Pulmonary artery endothelial cell (primary cell): Measurements from ENCODE around the gene KCNH4. TPM values are rescaled to one million over a fixed set of nuclear protein-coding genes. Genes with fewer than 3 reads are reported as not detected.
"Not testable (repeated sequence)": the region's sequence is repeated elsewhere in the genome, so short reads cannot be mapped to it uniquely, and the experiment has no call there.

Source experiments
- DNase-seq: peaks from one replicate; pipeline ENCODE4 v3.0.0-alpha.2; 2011; ENCODE audit warnings: low read depth, low spot score
- total RNA-seq: library from RNA; depleted of rRNA; stranded (reverse); fragments of >200 nt; gene quantifications from 2 replicates; pipeline ENCODE4 v1.2.3, GENCODE V29; 2014

KCNH4 gene
- total RNA-seq, 1 donor from 2014 or later: not detected

DNA sequence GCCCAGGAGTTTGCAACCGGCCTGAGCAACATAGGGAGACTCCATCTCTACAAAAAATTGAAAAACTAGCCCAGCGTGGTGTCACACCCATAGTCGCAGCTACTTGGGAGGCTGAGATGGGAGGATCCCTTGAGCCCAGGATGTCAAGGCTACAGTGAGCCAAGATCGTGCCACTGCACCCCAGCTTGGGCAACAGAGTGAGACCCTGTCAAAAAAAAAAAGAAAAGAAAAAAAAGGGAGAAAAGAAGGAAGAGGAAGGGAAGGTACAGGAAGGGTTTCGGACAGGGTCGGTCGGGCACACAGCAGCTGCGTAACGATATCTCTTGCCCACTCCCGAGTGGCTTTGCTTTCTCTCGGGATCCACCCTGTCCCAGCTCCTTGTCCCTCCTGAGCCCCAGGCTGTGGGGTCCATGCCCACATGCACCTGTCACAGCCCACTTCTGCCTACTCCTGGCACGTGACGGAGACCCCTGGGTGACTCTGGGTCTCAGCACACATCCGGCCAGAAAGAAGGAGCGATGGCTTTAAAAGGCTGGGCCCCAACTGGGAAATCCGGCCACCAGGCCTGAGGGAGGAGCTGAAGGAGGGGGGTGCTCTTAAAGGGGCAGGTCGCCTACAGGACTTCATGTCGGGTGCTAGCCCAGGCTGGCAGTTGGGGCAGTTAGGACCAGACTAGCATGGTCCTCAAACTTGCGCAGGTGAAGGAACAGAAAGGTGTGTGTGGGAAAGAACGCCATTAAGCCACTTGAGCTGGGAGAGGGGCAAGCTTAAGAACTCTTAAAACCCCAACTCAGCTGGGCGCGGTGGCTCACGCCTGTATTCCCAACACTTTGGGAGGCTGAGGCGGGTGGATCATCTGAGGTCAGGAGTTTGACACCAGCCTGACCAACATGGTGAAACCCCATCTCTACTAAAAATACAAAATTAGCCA is 13.3 kb upstream of the KCNH4 start, which contains the start of gene GHDC:
TSS of gene GHDC (minus strand) at position 526 of the 931 bp plus-strand sequence. CDS start 913 bp downstream, outside the sequence.
- DNase-seq: peak; percentile 40

DNA sequence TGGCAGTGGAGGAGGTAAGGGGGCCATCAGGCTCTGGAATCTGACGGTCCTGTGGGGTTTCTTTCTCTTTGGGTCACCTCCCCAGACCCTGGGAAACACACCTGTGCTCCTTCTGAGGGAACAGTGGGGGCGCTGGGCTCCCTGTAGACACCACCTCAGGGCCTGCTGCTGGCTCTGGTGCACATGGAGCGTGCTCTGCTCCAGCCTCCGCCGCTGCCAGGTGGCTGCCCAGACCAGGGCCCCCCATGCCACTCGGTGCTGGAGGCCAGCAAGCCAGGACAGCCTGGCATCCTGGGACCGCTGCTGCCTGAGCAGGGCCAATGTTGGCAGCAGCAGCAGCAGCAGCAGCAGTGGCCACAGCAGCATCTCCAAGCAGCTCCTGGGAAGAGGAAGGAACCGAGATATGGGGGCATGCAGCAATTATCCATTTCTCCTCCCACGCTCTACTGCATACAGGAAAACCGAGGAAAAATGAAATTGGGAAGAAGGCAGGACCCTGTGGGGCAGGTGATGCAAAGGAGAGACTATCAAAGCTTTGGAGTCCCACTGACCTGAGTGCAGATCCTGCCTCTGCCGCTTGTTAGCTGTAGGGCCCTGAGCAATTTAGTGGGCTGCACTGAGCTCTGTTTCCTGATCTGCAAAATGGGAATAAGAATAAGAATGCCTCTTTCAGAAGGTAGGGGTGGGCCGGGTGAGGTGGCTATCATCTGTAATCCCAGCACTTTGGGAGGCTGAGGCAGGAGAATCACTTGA is 12.4 kb upstream of the KCNH4 start:
- DNase-seq: no peak

DNA sequence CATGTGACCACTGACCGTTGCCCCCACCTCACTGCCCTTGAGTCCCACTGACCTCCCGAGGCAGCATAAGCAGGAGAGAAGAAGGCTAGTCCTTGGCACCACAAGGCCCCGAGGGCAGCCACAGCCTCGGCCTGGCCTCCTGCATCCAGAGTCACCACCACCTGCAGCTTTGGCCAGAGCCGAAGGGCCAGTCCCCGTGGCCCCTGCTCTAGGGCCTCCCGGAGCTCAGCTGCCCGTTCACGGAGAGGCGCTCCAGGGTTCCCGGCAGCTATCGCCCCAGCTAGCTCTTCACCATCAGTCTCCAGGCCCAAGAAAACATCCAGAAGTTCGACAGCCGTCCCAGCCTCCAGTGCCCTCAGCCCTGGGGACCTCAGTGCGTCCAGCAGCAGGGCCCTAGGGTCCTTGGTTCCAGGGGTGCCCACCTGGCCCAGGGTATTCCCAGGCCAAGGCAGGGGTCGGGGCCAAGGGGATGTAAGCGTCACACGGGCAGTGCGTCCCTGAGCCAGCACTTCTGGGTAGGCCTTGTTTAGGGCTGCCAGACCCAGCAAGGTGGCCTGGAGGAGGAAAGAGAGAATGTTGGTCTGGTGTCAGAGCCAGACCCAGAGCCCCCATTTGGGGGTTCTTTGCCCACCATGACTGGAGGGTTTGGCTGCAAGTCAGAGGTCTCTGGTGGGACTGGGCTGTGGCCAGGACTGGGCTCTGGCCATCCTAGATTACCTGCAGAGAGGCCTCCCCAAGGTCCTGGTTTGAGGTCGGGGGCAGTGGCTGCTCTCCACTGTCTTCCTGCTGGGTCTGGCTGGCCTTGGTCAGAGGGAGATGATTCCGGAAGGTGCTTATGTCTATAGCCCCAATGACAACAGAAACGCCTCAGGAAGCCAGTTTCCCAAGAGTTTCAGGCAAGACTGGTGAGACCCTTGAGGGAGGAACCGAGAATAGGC is 11.5 kb upstream of the KCNH4 start:
- no peak for DNase-seq

DNA sequence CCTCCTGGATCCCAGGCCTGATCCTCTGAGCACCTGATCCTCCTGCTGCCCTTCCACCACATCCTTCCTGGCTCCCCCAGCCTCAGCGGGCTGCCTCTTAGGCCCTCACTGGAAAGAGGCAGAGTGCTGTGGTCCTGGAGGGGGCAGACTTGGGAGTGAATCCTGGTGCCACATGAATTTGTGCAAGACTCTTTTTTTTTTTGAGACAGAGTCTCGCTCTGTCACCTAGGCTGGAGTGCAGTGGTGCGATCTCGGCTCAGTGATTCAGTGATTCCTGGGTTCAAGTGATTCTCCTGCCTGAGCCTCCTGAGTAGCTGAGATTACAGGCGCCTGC is 10.3 kb upstream of the KCNH4 start:
- no peak for DNase-seq

DNA sequence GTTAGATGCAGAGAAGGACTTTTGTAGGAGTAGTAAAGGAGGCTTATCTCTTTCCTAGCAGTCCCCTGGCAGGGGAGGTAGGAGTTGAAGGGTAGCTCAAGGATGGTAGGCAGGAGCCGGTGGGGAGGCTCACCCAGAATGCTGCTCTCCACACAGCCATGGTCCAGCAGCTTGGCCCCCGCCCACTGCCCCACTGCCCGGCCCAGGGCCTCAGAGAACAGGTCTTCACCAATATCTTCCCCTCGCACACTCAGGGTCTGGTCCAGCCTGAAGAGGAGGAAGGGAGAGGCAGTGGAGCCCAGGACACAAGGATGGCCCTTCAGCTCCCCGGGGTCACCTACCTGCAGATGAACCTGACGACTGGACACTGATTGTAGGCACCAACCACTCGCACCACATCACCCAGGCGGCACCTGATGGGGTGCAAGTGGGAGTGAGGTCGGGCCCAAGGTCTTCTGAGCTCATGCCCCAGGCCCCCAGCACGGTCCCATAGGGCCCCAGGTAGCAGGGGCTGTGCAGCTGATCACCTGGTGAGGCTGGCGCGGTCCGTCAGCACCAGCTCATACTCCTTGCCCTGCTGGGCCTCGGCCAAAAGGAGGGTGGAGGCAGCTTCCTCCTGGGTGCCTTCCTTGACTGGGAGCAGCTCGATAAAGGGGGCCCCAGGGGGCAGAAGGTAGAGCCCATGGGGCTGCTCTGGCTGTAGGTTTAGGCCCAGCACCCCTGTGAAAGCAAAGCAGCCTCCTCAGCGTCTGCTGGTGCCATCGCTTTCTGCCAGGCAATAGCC is 9.7 kb upstream of the KCNH4 start:
- no peak for DNase-seq

DNA sequence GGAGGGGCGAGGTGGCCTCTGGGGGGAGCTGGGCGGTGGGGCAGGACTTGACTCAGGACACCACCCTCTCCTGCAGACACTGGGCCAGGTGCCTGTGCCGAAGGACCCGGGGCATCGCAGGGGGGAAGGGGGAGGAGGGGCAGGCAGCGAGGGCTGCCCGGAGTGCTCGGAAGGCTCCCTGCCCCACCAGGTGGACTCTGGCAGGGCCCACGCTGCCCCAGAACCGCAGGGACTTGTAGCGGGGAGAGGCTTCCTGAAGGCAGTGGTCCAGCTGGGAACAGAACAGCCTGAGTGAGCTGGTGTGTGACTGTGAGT is 8.7 kb upstream of the KCNH4 start:
- no peak for DNase-seq

DNA sequence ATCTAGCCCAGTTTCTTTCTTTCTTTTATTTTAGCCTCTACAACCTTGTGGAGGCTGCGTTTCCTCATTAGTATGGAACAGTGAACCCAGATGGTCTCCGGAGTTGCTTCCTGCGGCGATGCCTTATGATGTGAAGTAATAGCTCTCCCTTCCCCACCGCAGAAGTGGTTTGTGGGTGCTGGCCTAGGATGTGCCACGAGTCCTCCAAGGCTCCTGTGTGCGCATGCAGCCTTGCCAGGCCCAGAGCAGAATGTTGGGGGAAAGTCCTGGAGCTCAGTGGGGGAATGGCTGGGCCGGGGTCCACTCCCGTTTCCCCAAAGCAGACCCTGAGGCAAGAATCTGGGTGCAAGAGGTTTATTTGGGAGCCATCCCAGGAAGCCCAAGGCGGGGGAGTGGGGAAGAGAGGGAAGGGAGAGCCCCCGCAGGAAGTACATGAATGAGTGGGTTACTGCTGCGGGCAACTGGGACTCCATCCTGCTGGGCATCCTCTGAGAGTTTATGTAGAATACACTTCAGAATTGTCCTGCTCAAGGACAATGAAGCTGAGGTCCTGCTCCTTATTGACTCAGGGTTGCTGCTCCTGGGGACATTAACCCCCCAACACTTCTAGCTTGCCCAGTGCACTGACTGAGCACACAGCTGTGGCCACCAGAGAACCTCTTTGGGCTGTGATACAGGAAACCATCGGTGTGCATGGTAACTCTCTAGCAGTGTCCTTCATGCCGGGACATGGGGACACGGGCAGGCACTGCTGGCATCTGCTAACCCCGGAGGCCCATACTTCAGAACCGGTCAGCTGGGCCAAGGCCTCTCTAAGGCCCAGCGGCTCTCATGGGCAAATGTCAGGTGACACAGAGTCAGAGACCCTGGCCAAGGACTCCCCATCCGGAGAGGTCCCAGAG is 8.1 kb upstream of the KCNH4 start:
- DNase-seq: no peak

DNA sequence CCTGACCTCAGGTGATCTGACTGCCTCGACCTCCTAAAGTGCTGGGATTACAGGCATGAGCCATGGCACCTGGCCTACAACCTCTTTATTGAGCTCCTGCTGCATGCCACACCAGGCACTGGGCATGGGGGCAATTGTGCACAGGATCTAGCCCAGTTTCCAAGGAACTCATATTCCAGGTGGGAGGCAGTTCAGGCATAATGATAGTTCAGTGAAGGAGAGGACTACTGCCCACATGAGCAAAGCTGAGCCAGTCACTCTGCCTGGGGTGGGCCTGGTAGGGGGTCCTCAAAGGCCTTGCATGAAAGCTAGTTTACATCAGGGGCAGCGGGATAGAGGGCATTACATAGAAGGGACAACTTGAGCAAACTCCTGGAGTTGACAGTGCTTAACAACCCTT is 6.9 kb upstream of the KCNH4 start:
- DNase-seq: no peak

DNA sequence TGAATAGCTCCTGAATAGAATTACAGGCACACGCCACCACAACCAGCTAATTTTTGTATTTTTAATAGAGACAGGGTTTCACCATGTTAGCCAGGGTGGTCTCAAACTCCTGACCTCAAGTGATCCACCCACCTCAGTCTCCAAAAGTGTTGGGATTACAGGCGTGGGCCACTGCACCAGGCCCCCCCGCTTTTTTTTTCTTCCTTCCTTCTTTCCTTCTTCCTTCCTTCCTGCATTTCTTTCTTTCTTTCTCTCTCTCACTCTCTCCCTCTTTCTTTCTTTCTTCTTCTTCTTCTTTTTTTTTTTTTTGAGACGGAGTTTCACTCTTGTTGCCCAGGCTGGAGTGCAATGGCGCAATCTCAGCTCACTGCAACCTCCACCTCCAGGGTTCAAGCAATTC is 5.2 kb upstream of the KCNH4 start:
- DNase-seq: not testable (repeated sequence)

DNA sequence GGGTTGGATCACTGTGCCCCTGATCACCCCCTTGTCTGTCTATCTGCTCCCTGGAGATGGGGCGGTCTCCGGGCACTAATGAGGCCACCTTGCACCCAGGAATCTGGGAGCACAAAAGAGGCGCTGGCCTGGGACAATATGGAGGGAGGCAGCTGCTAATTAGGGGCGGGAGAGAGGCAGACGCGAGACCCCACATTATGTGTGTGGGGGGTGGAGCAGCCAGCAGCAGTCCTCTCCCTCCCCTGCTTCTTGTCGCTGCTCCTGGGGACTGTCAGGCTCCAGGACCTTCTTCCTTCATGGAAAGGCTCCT is 4.6 kb upstream of the KCNH4 start:
- no peak for DNase-seq

DNA sequence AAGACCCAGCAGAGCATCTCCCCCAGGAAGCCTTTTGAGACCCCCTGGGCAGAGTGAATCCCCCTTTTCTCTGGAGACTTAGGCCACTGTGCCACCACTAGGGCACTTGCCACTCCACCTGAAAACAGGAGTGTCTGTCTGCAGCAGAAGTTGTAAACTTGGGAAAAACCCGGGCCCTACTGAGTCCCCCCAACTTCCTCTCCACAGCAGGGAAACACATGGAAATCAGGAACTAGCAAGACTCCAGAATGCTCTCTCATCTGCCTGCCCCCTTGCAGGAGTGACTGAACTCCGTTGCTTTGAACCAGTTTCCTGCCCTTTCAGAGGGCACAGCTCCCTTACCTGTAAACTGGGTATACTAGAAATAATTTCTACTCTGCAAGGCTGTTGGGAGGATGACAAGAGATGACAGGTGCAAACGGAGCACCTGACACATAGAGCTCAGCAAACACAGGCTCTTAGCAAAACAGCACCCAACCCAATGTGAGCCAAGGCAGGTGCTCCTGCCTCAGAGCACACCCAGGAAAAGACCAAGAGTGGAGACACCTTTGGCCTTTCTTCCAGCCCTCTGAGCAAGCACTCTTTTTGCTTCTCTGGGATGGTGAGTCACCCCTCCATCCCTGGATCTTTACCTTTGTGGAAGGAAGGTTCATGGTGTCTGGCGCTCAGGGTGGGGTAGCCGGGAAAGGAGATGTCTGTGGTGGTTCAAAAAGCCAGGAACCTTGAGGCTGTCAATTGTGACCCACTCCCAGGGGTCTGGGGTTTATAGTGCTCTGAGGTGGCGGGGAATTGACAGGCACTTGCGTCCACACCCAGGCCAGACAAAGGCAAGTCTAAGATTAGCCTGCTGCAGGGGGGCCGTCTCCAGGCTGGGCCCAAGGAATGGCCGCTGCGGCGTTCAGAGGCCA is 4.0 kb upstream of the KCNH4 start, which contains the start of gene HCRT:
TSS of gene HCRT (minus strand) at position 740 of the 908 bp plus-strand sequence. CDS start at position 653, 87 bp downstream.
- no peak for DNase-seq

DNA sequence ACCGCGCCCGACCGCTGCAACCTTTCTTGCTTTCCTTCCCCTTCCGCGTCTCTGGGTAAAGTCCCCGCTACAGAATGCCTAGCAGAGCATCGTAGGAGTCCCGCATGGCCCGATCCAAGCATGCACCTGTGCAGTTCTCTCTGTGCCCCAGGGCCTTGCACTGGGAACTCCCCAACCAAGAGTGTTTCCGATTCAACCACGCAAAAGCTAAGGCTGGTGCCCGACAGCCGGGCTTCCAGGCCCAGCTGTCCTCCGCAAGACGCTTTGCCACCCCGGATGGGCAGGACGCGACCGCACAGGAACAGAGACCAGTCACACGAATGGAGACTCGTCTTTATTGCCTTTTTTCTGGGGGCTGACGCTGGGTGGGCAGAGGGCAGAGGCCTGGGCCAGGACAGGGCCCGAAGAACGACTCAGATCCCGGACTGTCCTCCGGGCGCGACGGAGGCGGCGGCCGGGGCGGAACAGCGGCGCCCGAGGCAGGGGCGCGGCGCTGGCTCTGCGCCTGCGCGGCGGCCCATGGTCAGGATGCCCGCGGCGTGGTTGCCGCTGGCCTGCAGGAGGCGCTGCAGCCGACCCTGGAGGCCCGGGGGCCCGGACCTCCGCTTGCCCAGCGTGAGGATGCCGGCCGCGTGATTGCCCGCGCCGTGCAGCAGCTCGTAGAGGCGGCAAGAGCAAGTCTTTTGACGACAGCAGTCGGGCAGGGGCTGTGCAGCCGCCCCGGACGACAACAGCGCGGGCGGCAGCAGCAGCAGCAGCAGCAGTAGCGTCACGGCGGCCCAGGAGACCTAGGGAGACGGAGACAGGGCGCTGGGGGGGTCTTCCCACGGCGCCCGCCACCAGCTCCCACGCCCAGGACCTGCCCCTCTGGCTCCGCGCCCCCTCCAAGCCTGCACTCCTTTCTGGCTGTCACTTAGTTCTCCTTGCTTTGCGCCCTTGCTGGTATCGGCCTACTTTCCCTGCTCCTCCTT is 3.1 kb upstream of the KCNH4 start:
- peak; percentile 17 for DNase-seq

DNA sequence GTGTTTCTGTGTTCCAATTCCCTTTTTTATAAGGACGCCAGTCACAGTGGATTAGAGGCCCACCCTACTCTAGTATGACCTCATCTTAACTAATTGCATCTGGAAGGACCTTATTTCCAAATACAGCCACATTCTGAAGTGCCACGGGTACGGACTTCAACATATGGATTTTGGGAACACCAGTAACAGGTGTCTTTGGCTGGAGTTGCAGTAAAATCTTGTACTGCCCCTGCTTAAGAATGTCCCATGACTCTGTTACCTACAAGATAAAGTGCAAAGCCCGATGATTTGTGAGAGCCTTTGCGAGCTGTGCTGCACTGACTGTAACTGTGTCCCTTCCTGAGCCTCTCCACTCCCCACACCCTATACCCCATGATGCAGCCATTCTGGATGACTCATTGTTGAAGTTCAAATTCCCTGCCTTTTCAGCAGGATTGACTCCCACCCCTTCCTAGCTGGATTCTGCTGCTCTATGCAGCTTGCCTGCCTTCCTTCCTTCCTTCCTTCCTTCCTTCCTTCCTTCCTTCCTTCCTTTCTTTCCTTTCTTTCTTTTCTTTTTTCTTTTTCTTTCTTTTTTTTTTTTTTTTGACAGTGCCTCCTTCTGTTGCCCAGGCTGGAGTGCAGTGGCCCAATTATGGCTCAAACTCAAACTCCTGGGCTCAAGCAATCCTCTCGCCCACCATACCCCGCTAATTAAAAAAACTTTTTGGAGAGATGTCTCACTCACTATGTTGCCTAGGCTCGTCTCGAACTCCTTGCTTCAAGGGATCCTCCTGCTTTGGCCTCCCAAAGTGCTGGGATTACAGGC is 2.2 kb upstream of the KCNH4 start:
- DNase-seq: no peak

DNA sequence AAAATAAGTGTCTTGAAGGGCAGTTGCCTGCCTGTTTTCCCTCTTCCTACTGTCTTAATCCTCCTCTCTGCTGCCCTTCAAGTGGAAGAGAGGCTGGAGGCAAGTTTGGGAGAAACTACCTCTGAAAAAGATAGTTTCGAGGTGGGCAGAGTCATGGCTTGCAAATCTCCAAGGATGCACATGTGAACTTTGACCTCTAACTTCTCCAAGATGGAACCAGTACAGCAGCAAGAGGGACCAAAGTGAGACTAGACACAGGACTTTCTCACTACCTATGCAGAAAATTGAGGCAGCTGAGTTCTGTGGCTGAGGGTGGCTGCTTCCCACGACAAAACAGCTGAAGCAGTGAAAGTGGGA is 887 bp upstream of the KCNH4 start:
- no peak for DNase-seq

DNA sequence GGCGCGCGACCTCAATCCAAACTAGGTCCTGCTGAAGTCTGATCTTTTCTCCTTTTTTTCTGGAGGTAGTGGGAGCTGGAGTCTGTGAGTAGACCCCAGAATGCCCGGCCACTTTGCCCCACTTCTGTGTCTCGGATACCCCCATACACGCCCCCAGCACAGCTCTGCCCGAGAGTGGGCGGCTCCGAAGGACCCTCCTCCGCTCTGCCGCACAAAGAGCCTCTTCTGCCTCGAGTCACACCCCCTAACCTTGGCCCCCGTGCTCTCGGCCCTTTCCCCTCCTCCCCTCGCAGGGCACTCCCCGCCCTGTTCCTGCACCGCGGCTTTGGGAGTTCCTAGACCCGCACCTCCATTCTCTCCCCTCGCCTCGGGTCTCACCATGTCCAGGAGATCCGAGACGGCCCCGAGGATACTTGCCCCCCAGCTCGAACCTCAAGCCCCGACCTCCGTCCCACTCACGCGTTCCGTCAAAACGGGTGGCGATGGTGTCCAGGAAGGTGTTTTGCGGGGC is 476 bp downstream of the KCNH4 start:
- DNase-seq: no peak

DNA sequence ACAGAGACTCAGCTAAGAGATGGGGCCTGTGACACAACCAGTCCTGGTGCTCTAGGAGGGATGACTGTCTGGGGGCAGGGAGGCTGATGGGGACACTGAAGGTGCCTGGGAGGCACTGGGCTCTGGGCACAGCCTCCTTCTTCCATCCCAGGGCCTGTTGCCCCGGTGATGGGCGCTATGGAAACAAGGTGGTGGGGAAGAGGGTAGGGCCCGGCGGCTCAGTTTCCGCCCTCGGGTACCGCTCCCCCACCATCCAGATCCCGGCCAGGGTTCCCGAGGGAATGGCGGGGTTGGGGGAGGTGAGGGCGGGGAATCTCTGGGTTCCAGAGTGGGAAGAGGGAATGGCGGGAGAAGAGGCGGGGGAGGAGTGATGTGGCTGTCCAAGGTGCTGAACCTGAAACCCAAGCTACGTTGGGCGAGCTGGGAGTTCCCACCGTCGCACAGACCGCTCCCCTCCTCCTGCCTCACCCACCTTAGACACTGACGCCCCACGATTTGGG is 981 bp downstream of the KCNH4 start:
- no peak for DNase-seq
